Gastroesophageal sphincter (tissue), 4 donors: ENCODE data around the gene ALOX15B. TPM values are rescaled to one million over a fixed set of nuclear protein-coding genes. Genes with fewer than 3 reads are reported as not detected.

Experiments used
- ATAC-seq: fragments of 150-250 bp; one replicate; pipeline ENCODE4 v1.9.1; 2016; ENCODE audit warnings: mild to moderate bottlenecking, moderate library complexity
- H3K27ac ChIP-seq, 4 donors: fragments of 200-600 bp; sonication (generic) in 3 of 4; 1 replicate in 3 of 4; 2 replicates in 1 of 4; pipeline ENCODE4 v1.5.1; 2016 to 2019
- H3K27me3 ChIP-seq: fragments of 200-600 bp; sonication (generic); one replicate; pipeline ENCODE4 v1.5.1; 2019
- H3K36me3 ChIP-seq, 2 donors: fragments of 200-600 bp; sonication (generic); one replicate each; pipeline ENCODE4 v1.5.1; 2019; ENCODE audit warnings: control low read depth in 1 of 2
- H3K4me1 ChIP-seq, 3 donors: fragments of 200-600 bp; sonication (generic); 1 replicate in 2 of 3; 2 replicates in 1 of 3; pipeline ENCODE4 v1.5.1; 2016 to 2019; ENCODE audit warnings: control low read depth in 2 of 3
- H3K4me3 ChIP-seq, 2 donors: fragments of 200-600 bp; sonication (generic); one replicate each; pipeline ENCODE4 v1.5.1; 2019; ENCODE audit warnings: mild to moderate bottlenecking in 1 of 2, moderate library complexity in 1 of 2
- H3K9me3 ChIP-seq, 3 donors: fragments of 200-600 bp; sonication (generic); one replicate each; pipeline ENCODE4 v1.5.1; 2017 to 2019; ENCODE audit warnings: control low read depth in 2 of 3
- EP300 ChIP-seq: sonication (generic); formaldehyde crosslinking; IDR thresholded peaks from one replicate; pipeline ENCODE4 v1.6.1; 2017; ENCODE audit warnings: antibody characterized with exemption, mild to moderate bottlenecking
- POLR2A ChIP-seq, 2 donors: fragments of 450-650 bp; IDR thresholded peaks; one replicate each; pipeline ENCODE4 v1.6.1; 2017; ENCODE audit warnings: antibody characterized with exemption in 2 of 2, mild to moderate bottlenecking in 2 of 2, moderate library complexity in 1 of 2
- POLR2AphosphoS5 ChIP-seq: sonication (generic); formaldehyde crosslinking; IDR thresholded peaks from one replicate; pipeline ENCODE4 v1.6.1; 2017; ENCODE audit warnings: antibody characterized with exemption
- WGBS, 2 donors: methylation state at CpG; one replicate each; pipeline ENCODE4 v1.1.5; 2018; ENCODE audit warnings: low coverage in 1 of 2; 5-methylcytosine and 5-hydroxymethylcytosine counted together
- total RNA-seq, 4 donors: library from RNA; depleted of rRNA; stranded (reverse); fragments of >200 nt; gene quantifications; one replicate each; pipeline ENCODE4 v1.1.0, GENCODE V29; 2016
- TF ChIP-seq, protein P1 (sequence below), 4 experiments: fragments of 200-600 bp in 2 of 4; fragments of 450-650 bp in 2 of 4; sonication (generic) in 1 of 4; IDR thresholded peaks; one replicate each; pipeline ENCODE4 v1.5.1; 2017 to 2019; ENCODE audit warnings: antibody characterized with exemption in 4 of 4, mild to moderate bottlenecking in 2 of 4, moderate library complexity in 2 of 4

ALOX15B gene
- total RNA-seq, 4 donors from 2014 or later = 0.69 to 5.6 (median 2.8) TPM

DNA sequence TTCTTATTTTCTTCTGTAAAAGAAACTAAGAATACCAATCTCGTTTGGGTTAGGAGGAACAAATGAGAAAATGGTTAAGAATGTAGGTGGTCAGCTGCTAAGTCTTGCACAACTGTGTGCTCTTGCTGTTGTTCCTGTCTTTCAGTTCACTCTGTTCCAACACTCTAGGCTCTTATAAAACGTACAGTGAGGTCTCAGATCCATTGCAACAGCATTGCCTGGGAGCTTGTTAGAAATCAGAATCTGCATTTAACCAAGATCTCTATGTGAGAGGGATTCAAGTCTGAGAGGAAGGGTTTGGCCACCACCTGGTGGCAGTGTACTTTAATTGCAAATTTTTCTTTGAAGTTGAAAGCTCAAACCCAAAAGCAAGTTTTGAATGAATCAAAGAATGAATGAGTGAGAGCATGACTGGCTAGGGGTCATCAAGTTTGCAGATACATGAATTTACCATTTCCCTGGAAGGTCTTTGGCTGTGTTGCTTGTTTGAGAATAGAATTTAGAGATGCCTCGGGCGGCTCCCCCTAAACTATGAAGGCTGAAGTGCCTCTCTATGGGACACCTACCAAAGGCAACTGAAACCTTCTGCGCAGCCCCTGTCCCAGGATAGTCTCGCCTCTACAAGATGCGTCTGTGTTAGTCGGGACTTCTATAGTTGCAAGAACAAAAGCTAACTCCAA lies 2.5 kb downstream of the ALOX15B start:
- H3K4me1 ChIP-seq = peaks cover 0 to 7% (median 3%) of the 10 kb centered on the region in 3 donors
- TF ChIP-seq POLR2AphosphoS5 (peak; percentile 41), EP300 (no peak), POLR2A (IDR thresholded peaks at IDR 0.05) (no peak)
- TF ChIP-seq, protein P1, sequence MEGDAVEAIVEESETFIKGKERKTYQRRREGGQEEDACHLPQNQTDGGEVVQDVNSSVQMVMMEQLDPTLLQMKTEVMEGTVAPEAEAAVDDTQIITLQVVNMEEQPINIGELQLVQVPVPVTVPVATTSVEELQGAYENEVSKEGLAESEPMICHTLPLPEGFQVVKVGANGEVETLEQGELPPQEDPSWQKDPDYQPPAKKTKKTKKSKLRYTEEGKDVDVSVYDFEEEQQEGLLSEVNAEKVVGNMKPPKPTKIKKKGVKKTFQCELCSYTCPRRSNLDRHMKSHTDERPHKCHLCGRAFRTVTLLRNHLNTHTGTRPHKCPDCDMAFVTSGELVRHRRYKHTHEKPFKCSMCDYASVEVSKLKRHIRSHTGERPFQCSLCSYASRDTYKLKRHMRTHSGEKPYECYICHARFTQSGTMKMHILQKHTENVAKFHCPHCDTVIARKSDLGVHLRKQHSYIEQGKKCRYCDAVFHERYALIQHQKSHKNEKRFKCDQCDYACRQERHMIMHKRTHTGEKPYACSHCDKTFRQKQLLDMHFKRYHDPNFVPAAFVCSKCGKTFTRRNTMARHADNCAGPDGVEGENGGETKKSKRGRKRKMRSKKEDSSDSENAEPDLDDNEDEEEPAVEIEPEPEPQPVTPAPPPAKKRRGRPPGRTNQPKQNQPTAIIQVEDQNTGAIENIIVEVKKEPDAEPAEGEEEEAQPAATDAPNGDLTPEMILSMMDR (IDR thresholded peaks at IDR 0.05) = peak in 3 of 4 experiments; percentile 47 to 54 (median 47)
- H3K36me3 ChIP-seq = no peaks in the 10 kb centered on the region
- WGBS, 2 donors = 44 to 64% methylated on average over 4 of the region's 8 CpGs
- no peaks in the 10 kb centered on the region for H3K9me3 ChIP-seq
- H3K27me3 ChIP-seq = peaks cover 66% of the 10 kb centered on the region
- H3K27ac ChIP-seq = peak overlapping the region in 3 of 4 donors; percentile 62 to 66 (median 63)
- peak overlapping the region in 1 of 2 donors; percentile 1 for H3K4me3 ChIP-seq
- peak; percentile 92 for ATAC-seq

- H3K4me3 ChIP-seq = no peak overlapping the region
- H3K9me3 ChIP-seq = no peaks in the 10 kb centered on the region
- no peak for TF ChIP-seq POLR2A (IDR thresholded peaks at IDR 0.05)
- no peak for TF ChIP-seq EP300
- TF ChIP-seq, protein P1 (IDR thresholded peaks at IDR 0.05) = no peak
- TF ChIP-seq POLR2AphosphoS5 = no peak
- H3K27me3 ChIP-seq = peaks cover 64% of the 10 kb centered on the region
- no peaks in the 10 kb centered on the region for H3K36me3 ChIP-seq
- H3K4me1 ChIP-seq = peaks cover 0 to 7% (median 3%) of the 10 kb centered on the region in 3 donors
- ATAC-seq = no peak
- H3K27ac ChIP-seq = no peak overlapping the region
Observed at GRCh38 chr17:8041979-8042378, 3.1 kb downstream of the ALOX15B start.

DNA sequence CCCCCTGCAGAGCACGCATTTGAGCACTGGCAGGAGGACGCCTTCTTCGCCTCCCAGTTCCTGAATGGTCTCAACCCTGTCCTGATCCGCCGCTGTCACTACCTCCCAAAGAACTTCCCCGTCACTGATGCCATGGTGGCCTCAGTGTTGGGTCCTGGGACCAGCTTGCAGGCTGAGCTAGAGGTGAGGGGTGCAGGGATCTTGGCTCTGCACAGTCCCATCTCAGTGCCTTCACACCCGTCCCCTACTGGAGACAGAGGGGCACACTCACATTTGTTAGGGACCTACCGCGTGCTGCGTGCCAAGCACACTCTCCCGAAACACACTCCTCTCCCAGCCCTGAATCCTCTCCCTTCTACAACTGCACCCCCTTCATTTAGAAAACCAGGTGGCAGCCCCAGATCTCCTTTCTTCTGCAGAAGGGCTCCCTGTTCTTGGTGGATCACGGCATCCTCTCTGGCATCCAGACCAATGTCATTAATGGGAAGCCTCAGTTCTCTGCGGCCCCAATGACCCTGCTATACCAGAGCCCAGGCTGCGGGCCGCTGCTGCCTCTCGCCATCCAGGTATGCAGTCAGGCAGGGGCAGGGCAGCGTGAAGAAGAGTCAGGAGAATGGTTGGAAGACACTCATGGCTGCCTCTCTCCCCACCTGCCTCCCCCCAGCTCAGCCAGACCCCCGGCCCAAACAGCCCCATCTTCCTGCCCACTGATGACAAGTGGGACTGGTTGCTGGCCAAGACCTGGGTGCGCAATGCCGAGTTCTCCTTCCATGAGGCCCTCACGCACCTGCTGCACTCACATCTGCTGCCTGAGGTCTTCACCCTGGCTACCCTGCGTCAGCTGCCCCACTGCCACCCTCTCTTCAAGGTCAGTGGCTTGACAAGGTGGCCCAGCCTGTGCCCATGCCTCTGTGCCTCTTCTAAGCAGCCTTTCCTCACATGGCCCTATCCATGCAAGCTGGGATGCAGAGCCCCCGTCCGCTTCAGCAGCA lies 6.3 kb downstream of the ALOX15B start:
- H3K27me3 ChIP-seq = peaks cover 52% of the 10 kb centered on the region
- H3K36me3 ChIP-seq = no peaks in the 10 kb centered on the region
- no peak for ATAC-seq
- H3K4me1 ChIP-seq = peaks cover 0 to 7% (median 3%) of the 10 kb centered on the region in 3 donors
- no peak overlapping the region for H3K27ac ChIP-seq
- TF ChIP-seq POLR2A (IDR thresholded peaks at IDR 0.05) (no peak), POLR2AphosphoS5 (no peak), EP300 (no peak)
- TF ChIP-seq, protein P1 (IDR thresholded peaks at IDR 0.05) = no peak
- WGBS, 2 donors = 63 to 88% methylated on average over 3 to 7 of the region's 24 CpGs
- no peaks in the 10 kb centered on the region for H3K9me3 ChIP-seq
- no peak overlapping the region for H3K4me3 ChIP-seq

DNA sequence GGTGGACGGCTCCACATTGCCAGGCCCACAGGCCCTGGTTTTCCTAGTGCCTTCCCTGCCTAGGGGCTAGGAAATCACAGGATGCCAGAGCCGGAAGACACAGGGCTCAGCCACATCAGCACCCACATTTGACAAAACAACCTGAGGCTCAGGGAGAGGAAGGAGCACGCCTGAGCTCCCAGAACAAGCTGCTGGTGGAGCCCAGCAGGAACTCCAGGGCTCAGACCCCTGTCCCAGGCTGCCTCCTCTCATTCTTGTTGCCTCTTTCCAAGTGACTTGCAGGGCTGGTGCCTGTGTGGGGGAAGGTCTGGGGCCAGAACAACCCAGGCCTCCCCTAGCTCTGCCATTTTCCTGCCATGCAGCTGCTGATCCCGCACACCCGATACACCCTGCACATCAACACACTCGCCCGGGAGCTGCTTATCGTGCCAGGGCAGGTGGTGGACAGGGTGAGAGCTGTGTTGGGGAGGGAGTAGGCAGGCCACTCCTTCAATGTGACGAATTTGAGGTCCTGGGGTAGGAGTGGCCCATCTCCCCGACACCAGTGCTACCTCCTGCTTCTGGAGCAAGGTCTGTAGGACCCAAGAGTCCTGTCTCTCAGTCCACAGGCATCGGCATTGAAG lies 7.6 kb downstream of the ALOX15B start:
- H3K4me1 ChIP-seq = peaks cover 0 to 5% (median 0%) of the 10 kb centered on the region in 3 donors
- WGBS, 2 donors = 73% methylated on average over 2 of the region's 11 CpGs; no CpG with 5 or more reads in 1 of the 2 donors
- peaks cover 49% of the 10 kb centered on the region for H3K27me3 ChIP-seq

More for the DNA sequence above, 7.6 kb downstream of the ALOX15B start:
- H3K4me3 ChIP-seq = no peak overlapping the region
- TF ChIP-seq, protein P1 (IDR thresholded peaks at IDR 0.05) = no peak
- TF ChIP-seq POLR2AphosphoS5 (no peak), POLR2A (IDR thresholded peaks at IDR 0.05) (no peak), EP300 (no peak)
- H3K36me3 ChIP-seq = no peaks in the 10 kb centered on the region
- H3K9me3 ChIP-seq = no peaks in the 10 kb centered on the region
- ATAC-seq = no peak
- H3K27ac ChIP-seq = no peak overlapping the region
